ENCODE measurements around the gene TMEM238L.

The TMEM238L gene

DNA sequence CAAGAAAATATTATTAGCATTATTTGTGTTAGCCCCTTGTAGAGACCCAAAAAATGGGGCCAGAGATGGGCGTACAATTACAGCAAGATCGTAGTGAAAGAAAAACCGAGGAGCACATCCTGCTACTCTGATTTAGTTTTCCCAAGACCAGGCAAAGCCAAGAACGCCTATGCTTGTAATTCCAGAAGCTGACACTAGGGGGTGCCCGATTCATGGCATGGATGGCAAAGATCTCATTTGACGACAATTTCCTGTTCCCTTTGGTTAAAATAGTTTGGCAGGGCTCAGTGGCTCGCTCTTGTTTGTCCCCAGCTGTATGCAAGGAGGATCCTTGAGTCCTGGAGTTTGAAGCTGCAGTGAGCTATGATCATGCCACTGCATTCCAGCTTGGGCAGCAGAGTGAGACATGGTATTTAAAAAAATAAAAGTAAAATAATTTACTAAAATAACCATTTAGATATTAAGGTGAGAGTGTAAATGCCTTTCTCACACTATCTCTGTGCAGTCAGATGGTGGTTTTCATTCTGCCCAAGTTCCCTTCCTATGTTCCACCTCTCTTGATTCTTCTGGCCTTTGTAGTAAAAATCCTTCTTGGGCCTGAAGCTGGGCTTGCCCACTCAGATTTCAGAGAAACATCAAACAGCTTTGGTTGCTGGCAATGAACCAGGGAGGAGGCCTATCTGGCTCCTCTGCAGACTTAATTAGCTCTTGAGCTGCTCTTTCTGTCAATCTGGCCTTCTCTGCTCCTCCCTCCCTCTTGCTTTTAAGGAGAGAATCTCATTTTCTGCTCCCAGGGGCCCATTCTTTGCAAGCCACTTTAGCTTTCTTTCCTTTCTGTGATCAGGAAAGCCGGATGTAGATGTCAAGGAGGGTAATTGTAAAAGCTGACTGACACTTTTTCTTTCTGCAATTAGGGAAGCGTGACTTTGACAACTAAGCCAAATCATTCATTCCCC, 31.2 kb downstream of the TMEM238L start:
- peak; percentile 7 for DNase-seq

DNA sequence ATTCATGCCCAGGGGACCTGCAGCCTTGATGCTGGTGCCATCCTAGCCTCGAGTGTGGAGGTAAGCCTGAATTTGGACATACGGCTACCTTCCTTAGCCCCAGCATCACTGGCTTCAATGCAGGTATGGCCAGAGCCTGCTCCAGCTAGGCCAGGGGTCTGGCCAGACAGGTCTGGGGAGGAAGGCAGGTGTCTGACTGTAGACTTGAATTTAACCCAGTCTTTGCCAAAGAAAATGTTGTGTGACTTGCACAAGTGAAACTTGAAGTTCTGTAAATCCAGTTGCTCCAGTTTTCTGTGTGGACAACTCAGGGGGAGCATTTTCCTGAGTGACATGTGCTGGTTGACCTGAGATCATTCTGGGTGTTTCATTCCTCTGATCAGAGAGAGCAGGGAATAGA, 32.8 kb downstream of the TMEM238L start:
- DNase-seq = no peak

DNA sequence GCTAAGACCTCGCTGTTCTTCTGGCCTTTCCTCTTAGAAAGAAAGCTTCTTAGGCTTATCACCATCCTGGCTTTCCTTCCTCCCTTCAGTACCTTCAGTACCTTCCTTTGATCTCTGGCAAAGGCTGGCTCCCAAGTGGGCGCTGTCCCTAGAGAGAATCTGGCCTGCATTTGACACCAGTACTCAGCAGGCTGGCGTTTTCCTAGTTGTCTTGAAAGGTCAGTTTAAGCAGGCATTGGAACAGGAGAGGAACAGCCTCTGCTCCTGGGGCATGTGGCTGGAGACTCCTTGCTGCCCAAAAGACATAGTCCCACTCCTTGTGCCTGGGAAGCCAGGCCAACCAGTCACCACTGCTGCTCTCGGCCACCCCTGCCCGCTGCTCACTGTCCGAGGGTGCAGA, 34.1 kb downstream of the TMEM238L start:
- no peak for DNase-seq

DNA sequence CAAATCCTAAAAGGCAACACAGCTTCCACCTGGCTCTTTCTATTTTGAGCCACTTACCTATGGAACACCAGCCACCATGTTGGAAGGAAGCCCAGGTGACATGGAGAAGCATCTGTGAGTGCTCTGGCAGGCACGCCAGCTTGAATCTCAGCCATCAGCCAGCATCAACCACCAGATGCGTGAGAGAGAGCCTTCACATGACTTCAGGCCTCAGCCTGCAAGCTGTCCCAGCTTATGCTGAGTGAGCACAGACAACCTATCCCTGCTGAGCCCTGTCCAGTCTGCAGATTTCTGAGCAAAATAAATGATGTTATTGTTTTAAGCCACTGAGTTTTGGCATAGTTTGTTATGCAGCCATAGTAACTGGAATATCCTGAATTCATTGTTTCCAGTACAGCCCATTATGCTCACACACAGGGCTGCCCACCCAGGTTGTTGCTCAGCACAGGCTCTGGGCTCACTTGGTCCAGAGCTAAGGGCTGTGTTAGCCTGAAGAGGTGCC, 35.1 kb downstream of the TMEM238L start:
- no peak for DNase-seq

DNA sequence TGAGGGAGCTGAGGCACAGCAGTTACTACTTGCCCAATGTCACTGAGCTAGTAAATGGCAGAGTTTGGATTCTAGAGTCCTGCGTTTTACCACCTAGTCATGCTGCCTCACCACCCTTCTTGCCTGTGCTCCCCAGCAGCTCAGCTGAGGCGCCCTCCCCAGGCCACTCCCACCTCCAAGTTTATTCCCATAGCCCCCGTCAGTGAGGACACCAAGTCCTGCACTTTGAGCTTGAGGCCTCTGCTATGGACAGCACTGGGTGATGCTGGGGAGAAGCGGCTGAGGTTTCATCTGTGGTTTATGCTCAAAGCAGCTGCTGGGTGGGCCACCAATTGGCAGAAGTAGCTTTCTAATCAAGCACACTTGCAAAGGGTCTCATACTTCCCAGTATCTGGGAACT, 36.7 kb downstream of the TMEM238L start:
- DNase-seq = no peak

DNA sequence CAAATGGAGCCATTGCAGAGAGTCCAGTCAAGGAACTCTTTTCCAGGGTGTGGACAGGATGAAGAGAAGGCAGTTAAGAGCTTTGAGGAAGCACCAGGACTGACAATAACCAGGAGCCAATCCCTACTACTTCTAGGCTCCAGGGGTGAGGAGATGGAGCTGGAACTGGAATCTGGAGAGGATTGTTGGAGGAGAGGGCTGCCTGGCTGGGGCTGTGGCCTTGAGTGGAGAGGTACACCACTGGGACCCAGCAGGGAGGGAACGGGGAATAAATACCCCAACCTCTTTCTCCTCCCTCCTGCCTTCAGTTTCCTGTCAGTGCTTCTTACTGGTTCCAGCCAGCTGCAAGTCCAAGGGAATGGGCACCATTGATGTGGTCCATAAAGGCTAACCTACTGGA, 41.9 kb downstream of the TMEM238L start:
- DNase-seq = no peak

DNA sequence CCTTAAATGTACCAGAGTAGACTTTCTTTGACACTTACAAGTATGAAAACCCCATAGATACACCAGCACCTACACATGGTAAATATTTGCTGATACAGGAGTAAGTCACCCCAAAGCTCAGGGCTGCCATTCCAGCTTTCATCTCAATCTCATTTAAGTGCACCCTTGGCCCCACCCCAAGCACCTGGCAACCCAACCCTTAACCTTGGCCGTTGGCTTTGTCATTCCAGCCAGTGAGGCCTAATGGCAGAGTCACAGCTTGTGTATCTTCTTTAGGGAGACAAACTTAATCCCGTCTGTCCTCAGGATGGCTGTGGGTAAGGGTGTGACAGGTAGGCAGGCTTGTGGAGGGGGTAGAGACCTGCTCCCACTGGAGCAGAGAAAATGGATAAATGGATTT, 42.6 kb downstream of the TMEM238L start:
- DNase-seq = no peak

DNA sequence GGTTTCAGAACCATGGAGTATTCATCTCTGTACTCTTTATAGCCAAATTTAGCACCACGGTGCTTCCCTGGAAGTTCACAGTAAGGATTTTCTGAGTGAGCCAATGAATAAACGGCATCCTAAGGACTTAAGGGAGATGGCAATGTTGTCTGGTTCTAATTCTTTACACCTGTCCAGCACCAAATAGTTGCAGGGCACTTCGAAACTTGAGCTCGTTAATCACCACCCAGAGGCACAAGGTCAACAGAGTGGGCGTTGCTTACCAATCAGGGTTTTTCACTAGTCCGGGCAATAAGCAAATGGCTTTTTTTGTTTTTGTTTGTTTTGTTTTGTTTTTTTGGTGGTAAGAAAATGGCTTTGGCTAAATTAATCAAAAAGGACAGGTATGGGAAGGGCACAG, 45.8 kb downstream of the TMEM238L start:
- no peak for DNase-seq

DNA sequence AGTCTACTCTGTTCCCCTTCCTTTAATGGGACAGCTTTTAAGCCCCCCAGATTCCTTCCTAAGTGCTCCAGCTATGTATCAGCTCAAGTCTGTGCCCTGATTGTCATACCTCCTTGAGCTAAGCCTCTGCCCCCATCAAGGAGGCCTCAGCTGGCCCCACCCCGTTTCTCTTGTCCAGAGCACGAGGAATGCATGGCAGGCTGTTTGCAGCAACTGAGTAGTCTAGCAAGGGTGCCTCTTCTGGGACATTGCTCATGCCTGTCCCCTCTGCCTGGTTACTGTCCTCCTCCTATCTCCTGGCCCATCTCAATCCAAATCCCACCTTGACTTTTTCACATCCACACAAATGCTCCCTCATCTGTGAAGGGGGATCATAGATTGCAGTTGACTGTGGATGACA, 46.3 kb downstream of the TMEM238L start:
- no peak for DNase-seq

DNA sequence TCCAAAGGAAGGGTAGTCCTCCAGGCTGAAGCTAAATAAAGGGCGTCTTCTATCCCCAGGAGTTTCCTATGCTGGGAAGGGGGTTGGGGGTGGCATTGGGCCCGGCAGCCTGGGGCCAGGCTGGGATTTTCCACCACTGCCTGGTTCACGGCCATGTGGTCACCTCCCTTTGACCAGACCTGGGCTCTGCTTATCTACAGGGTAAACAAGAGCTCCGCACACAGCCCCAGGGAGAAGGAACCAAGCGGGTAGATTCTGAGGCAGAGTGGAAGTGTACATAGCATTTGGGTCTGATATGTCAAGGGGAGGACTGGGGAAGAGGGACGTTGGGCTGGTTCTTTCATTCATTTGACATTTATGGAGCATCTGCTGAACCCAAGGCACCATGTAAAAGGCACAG, 46.8 kb downstream of the TMEM238L start:
- DNase-seq = no peak

DNA sequence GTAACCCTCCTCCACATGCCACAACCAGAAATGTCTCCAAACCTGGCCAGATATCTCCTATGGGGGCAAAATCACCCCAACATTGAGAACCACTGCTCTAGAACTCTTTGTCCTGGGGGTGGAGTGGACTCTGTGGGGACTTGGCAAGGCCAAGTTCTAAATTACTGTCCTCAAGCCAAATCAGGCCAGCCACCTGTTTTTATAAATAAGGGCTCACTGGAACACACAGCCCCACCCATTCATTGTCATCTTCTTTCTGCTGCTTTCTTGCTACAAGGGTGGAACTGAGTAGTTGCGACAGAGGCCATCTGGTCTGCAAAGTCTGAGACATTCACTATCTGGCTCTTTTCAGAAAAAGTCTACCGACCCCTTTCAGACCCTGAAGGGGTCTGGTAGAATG, 47.3 kb downstream of the TMEM238L start:
- DNase-seq = no peak

DNA sequence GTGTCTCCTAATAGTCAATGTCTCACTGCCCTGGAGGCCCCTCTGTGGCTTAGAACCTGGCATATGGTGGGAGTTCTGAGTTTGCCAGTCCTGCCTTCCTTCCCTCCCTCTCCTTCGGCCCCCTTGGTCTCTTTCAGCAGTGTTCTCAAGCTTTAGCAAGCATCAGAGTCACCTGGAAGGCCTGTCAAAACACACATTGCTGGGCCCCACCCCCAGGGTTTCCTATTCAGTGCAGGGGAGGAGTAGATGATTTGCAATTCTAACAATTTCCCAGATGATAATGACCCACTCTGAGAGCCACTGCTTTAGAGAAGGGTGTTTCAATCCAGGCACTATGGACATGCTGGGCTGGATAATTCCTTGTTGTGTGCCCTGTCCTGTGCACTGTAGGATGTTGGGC, 47.7 kb downstream of the TMEM238L start:
- no peak for DNase-seq

DNA sequence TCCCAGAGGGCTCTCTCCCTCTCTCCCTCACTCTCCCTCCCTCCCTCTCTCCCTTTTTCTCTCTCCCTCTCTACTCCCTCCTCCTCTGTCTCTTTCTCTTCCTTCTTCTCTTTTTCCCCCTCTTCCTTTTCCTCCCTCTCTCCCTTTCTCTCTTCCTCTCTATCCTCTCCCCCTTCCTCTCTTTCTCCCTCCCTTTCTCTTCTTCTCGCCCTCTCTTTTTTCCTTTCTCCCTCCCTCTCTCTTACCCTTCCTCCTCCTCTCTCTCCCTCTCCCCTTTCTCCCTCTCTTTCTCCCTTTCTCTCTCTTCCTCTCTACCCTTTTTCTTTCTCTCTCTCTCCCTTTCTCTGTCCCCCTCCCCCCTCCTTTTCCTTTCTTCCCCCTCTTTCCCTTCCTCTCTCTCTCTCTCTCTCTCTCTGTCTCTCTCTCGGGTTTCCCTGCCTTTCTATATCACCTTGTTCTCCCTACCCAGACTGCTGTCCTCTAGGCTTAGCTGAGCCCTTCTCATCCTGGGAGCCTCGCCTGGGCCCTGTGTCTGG, 48.2 kb downstream of the TMEM238L start:
- DNase-seq = no peak

DNA sequence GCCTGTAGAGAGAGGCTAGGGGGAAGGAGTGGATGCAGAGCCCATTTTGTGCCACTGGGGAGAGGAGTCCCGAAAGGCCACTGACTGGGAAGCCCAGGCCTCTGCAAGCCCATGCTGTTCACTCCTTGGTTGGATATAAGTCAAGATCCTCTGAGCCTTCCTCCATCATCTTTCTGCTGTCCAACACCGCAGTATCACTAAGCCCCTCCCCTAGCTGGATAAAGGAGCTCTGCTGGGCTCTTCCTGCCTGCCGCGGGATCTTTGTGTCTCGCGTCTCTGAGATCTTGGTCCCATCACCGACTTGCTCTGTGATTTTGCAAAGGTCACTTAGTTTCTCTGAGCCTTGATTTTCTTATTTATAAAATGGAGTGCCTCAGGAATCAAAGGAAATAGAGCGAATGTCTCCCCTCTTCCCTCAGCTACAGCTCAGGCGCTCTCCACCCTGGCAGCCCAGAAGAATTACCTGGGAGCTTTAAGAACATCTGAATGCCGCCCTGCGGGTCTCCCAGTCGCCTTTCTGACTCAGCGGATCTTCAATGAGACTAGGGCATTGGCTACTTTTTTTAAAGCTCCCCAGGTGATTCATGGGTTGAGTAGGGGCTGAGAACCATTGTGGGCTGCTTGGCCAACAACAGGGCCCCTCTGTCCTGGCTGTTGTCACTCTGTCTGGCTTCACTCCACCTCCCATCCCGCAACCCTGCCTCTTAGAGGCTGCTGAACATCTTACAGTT, 48.9 kb downstream of the TMEM238L start:
- no peak for DNase-seq

DNA sequence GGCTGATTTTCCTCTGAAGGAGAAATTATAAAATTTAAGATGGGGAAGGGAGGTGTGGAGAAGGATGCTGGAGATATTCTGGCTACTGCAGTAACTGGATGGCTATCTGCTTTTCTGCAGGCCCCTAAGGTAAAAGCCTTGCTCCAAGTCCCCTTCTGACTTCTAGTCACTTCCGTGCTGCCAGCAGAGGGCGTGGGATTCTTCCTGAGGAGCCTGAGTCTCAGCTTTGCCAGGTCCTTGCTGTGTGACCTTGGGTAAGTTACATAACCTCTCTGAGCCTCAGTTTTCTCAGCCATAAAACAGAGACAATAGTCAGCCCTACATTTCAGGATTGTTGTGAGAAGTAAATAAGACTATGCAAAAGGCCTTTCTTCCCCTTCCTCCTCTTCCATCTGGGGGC, 49.8 kb downstream of the TMEM238L start:
- peak; percentile 17 for DNase-seq

DNA sequence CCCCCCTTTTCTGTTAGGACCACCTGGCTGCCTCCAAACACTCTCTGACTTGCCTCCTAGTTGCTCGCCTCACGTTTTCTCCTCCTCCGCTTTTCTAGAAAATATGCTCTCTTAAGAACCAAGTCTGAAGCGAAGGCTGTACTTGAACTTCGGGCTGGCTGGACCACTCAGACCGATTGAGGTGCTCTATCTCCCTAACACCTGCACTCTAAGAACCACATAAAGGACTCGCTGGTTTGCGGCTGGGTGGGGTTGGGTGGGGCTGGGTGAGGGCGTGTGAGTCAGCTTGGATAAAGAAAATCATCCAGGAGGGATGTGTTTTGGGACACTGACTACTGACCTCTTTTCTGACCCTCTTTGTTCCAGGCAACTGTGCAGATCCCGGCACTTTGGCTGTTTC, 51.2 kb downstream of the TMEM238L start:
- no peak for DNase-seq

DNA sequence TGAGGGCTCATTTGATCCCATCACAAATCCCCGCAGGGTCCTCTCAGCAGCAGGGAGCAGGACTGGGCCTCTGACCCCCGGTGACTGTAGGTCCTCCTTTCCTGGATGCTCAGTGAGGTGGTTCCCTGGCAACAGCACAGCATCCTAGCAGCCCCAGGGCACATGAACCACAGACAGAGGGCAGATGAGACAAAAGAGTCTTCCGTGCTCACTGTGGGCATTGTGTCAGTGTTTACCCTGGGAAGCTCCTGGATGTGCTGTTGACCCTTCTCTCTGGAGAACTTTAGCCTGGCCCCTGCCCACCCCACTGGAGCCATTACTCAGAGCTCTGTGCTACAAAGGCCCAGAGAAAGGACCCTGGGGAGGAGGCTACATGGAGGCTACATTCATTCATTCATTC, 52.3 kb downstream of the TMEM238L start:
- no peak for DNase-seq

DNA sequence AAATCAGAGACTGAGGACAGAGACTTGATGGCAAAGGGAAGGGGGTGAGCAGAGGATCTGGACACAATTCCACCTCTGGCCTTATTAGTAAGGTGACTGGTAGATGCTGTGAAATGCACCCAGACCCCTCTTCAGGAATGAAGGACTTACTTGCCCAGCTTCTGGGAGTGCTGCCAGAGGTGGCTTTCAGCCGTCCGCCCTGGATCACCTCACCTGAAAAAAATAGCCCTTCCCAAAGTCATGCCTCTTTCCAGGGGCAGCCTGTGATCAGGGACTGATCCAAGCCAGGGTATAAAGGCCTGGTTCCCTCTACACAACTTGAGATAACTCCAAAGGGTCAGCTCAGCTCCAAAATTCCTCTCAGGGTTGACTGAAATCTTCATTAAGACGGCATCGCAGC, 53.7 kb downstream of the TMEM238L start:
- DNase-seq = no peak

DNA sequence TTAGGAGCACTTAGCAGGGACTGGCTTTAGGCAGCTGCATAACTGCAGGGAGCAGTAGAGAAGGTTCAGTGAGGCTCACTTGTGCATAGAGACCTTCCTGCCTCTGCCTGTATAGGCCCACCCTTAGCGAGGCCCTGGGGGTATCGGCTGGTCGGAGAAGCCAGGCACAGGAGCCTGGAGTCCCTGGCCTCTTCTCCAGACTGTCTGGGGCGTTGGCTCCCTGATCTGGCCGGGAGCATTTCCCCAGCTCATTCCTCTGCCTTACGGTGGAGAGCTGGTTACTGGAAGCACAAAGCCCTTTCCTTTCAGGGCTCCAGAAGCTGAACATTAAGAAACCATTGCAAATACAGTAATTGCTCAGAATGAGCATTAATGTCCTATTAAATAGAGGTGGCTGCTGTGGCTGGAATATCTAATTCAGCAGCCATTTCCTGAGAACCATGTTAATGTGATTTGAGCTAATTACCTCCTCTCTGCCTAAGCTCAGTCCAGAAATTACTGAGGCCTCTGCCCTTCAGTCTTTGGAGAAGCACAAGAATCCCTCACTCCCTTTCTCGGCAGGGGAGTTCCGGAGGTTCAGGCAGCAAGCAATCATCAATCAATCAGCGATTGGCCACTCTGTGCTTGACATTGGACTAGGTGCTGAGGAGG, 55.2 kb downstream of the TMEM238L start:
- no peak for DNase-seq

DNA sequence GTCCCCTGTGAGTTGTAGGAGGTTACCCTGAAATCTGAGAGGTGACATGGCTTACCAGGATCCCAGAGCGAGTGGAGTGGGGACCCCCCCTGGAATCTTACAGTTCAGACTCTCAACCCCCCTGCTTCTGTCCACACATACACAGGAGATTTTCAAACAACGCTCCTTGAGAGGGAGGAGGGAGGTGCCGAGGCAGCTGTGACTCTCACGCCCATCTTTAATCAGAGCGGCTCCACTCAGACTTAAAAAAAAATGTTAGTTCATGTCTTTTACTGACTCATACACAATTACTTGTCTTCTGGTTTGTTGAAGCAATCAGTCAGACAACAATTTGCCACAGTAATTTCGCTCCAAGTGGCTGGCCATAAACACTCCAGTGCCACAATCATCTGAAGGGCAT, 58.7 kb downstream of the TMEM238L start:
- no peak for DNase-seq
